ENCODE results near the gene HS6ST1.

HS6ST1 gene

GRCh38 chr2:128343459-128343858 is 24.8 kb upstream of the HS6ST1 start:
- Histone ChIP-seq H2AK5ac (ENCODE audit: low read length, severe bottlenecking) (no peak overlapping the region), H3K4me1 (ENCODE audit: control insufficient read depth, insufficient read depth, low read depth, low read length) (peaks cover 13% of the 10 kb centered on the region), H3K4ac (ENCODE audit: low read depth in 1 of 2, low read length in 2 of 2) (no peak overlapping the region), H3K4me2 (ENCODE audit: low read length, poor library complexity, severe bottlenecking) (no peak overlapping the region), H3K9me3 (ENCODE audit: control insufficient read depth, low read length) (no peaks in the 10 kb centered on the region), H3K36me3 (ENCODE audit: control insufficient read depth in 1 of 2, insufficient read depth in 2 of 2, low read depth in 1 of 2, low read length in 2 of 2) (peaks cover 0 to 2% of the 10 kb centered on the region in 2 experiments), H3K9ac (ENCODE audit: low read length) (no peak overlapping the region), H3K27me3 (ENCODE audit: control insufficient read depth in 1 of 2, insufficient read depth in 1 of 2, low read length in 2 of 2) (no peaks in the 10 kb centered on the region), H3K23ac (ENCODE audit: low read length in 2 of 2) (no peak overlapping the region), H2AFZ (ENCODE audit: low read depth, low read length) (no peak overlapping the region), H3K14ac (ENCODE audit: low read length in 2 of 2) (no peak overlapping the region), H3K18ac (ENCODE audit: low read depth in 1 of 2, low read length in 2 of 2) (no peak overlapping the region), H2BK15ac (ENCODE audit: low read depth, poor library complexity, severe bottlenecking) (no peak overlapping the region), H2BK12ac (ENCODE audit: low read length in 2 of 2) (no peak overlapping the region), H3K4me3 (ENCODE audit: insufficient read depth in 1 of 2, low read depth in 1 of 2, low read length in 2 of 2) (no peak overlapping the region), H3K27ac (ENCODE audit: low read length, poor library complexity, severe bottlenecking) (no peak overlapping the region), H2BK5ac (ENCODE audit: low read depth, low read length, poor library complexity, severe bottlenecking) (no peak overlapping the region), H2BK120ac (ENCODE audit: low read depth, low read length) (no peak overlapping the region), H4K8ac (ENCODE audit: low read length) (no peak overlapping the region), H3K79me1 (replicated peaks; ENCODE audit: low read length, poor library complexity, severe bottlenecking) (no peaks in the 10 kb centered on the region), H4K91ac (ENCODE audit: low read length) (no peak overlapping the region)
- WGBS, result 96% methylated on average over 1 of the region's 1 CpG
- no peak for DNase-seq

DNA sequence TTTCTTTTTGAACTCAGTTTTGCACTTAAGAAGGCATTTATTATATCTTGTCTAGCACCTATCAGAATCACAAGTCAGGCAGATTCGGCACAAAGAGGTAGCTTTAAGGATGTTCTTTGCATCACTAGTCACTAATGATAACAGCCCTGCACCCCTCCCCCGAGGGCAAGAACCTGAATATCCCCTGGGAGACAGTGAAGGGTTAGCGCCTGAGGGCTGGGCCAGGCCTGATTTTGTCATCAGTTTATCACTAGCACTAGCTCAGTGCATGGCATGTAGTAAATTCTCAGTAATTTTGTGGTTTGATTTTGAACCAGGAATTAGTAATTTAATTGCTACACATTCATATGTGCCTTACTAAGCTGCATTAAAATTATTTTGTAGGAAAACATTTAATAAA is 23.9 kb upstream of the HS6ST1 start:
- H3K4me2 ChIP-seq (ENCODE audit: low read length, poor library complexity, severe bottlenecking), result no peak overlapping the region
- no peak overlapping the region for H2BK5ac ChIP-seq (ENCODE audit: low read depth, low read length, poor library complexity, severe bottlenecking)
- no peak overlapping the region for H2BK15ac ChIP-seq (ENCODE audit: low read depth, poor library complexity, severe bottlenecking)
- H2AK5ac ChIP-seq (ENCODE audit: low read length, severe bottlenecking), result no peak overlapping the region
- peaks cover 6% of the 10 kb centered on the region for H3K9me3 ChIP-seq (ENCODE audit: control insufficient read depth, low read length)
- H3K27me3 ChIP-seq (ENCODE audit: control insufficient read depth in 1 of 2, insufficient read depth in 1 of 2, low read length in 2 of 2), result no peaks in the 10 kb centered on the region
- peaks cover 0 to 2% of the 10 kb centered on the region in 2 experiments for H3K36me3 ChIP-seq (ENCODE audit: control insufficient read depth in 1 of 2, insufficient read depth in 2 of 2, low read depth in 1 of 2, low read length in 2 of 2)
- no peak overlapping the region for H3K23ac ChIP-seq (ENCODE audit: low read length in 2 of 2)
- no peak overlapping the region for H4K8ac ChIP-seq (ENCODE audit: low read length)
- WGBS, result 75% methylated on average over 3 of the region's 3 CpGs
- H3K9ac ChIP-seq (ENCODE audit: low read length), result no peak overlapping the region
- no peak overlapping the region for H2BK12ac ChIP-seq (ENCODE audit: low read length in 2 of 2)
- H3K4me3 ChIP-seq (ENCODE audit: insufficient read depth in 1 of 2, low read depth in 1 of 2, low read length in 2 of 2), result no peak overlapping the region
- no peak overlapping the region for H3K18ac ChIP-seq (ENCODE audit: low read depth in 1 of 2, low read length in 2 of 2)
- no peak overlapping the region for H3K14ac ChIP-seq (ENCODE audit: low read length in 2 of 2)
- no peak overlapping the region for H2BK120ac ChIP-seq (ENCODE audit: low read depth, low read length)
- no peak overlapping the region for H4K91ac ChIP-seq (ENCODE audit: low read length)
- no peak for DNase-seq
- H2AFZ ChIP-seq (ENCODE audit: low read depth, low read length), result no peak overlapping the region
- H3K27ac ChIP-seq (ENCODE audit: low read length, poor library complexity, severe bottlenecking), result no peak overlapping the region
- no peak overlapping the region for H3K4ac ChIP-seq (ENCODE audit: low read depth in 1 of 2, low read length in 2 of 2)
- no peaks in the 10 kb centered on the region for H3K79me1 ChIP-seq (replicated peaks; ENCODE audit: low read length, poor library complexity, severe bottlenecking)
- peaks cover 7% of the 10 kb centered on the region for H3K4me1 ChIP-seq (ENCODE audit: control insufficient read depth, insufficient read depth, low read depth, low read length)

- H3K27me3 ChIP-seq (ENCODE audit: control insufficient read depth in 1 of 2, insufficient read depth in 1 of 2, low read length in 2 of 2), result no peaks in the 10 kb centered on the region
- no peak overlapping the region for H2BK15ac ChIP-seq (ENCODE audit: low read depth, poor library complexity, severe bottlenecking)
- H2BK5ac ChIP-seq (ENCODE audit: low read depth, low read length, poor library complexity, severe bottlenecking), result no peak overlapping the region
- H2AFZ ChIP-seq (ENCODE audit: low read depth, low read length), result no peak overlapping the region
- no peak overlapping the region for H3K23ac ChIP-seq (ENCODE audit: low read length in 2 of 2)
- no peaks in the 10 kb centered on the region for H3K79me1 ChIP-seq (replicated peaks; ENCODE audit: low read length, poor library complexity, severe bottlenecking)
- no peak overlapping the region for H3K4me3 ChIP-seq (ENCODE audit: insufficient read depth in 1 of 2, low read depth in 1 of 2, low read length in 2 of 2)
- no peak overlapping the region for H3K18ac ChIP-seq (ENCODE audit: low read depth in 1 of 2, low read length in 2 of 2)
- no peak overlapping the region for H3K27ac ChIP-seq (ENCODE audit: low read length, poor library complexity, severe bottlenecking)
- H3K4ac ChIP-seq (ENCODE audit: low read depth in 1 of 2, low read length in 2 of 2), result no peak overlapping the region
- H4K8ac ChIP-seq (ENCODE audit: low read length), result no peak overlapping the region
- H3K36me3 ChIP-seq (ENCODE audit: control insufficient read depth in 1 of 2, insufficient read depth in 2 of 2, low read depth in 1 of 2, low read length in 2 of 2), result peaks cover 0 to 2% of the 10 kb centered on the region in 2 experiments
- no peak overlapping the region for H3K14ac ChIP-seq (ENCODE audit: low read length in 2 of 2)
- H2AK5ac ChIP-seq (ENCODE audit: low read length, severe bottlenecking), result no peak overlapping the region
- no peak for DNase-seq
- WGBS, result 90% methylated on average over 2 of the region's 3 CpGs
- H4K91ac ChIP-seq (ENCODE audit: low read length), result no peak overlapping the region
- no peak overlapping the region for H2BK12ac ChIP-seq (ENCODE audit: low read length in 2 of 2)
- no peaks in the 10 kb centered on the region for H3K4me1 ChIP-seq (ENCODE audit: control insufficient read depth, insufficient read depth, low read depth, low read length)
- H3K9me3 ChIP-seq (ENCODE audit: control insufficient read depth, low read length), result peaks cover 13% of the 10 kb centered on the region
- H3K9ac ChIP-seq (ENCODE audit: low read length), result no peak overlapping the region
- H3K4me2 ChIP-seq (ENCODE audit: low read length, poor library complexity, severe bottlenecking), result no peak overlapping the region
- H2BK120ac ChIP-seq (ENCODE audit: low read depth, low read length), result no peak overlapping the region
Measured at GRCh38 chr2:128341621-128342020, 23.0 kb upstream of the HS6ST1 start.

DNA sequence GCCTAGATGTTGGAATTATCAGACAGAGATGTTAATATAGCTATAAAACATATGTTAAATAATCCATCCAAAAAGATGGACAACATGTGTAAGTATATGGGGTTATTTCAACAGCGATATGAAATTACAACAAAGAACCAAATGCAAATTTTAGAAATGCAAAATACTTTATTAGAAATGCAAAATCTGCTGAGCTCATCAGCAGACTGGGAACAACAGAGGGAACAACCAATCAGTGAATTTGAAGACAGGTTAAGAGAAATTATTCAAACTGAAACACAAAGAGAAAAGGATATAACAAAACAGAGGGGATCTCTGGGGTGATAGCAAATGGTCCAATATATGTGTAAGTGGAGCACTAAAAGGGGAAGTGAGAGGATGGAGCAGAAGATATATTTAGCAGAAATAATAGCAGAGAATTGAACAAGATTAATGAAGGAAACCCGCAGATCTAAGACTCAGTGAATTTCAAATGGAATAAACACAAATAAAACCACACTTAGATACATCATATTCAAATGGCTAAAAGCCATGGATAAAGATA is 13.5 kb upstream of the HS6ST1 start:
- no peak overlapping the region for H3K4ac ChIP-seq (ENCODE audit: low read depth in 1 of 2, low read length in 2 of 2)
- no peaks in the 10 kb centered on the region for H3K27me3 ChIP-seq (ENCODE audit: control insufficient read depth in 1 of 2, insufficient read depth in 1 of 2, low read length in 2 of 2)
- no peak overlapping the region for H3K9ac ChIP-seq (ENCODE audit: low read length)
- H4K91ac ChIP-seq (ENCODE audit: low read length), result no peak overlapping the region
- H2BK12ac ChIP-seq (ENCODE audit: low read length in 2 of 2), result no peak overlapping the region
- H2AFZ ChIP-seq (ENCODE audit: low read depth, low read length), result no peak overlapping the region
- H3K14ac ChIP-seq (ENCODE audit: low read length in 2 of 2), result no peak overlapping the region
- DNase-seq, result no peak
- no peak overlapping the region for H2BK15ac ChIP-seq (ENCODE audit: low read depth, poor library complexity, severe bottlenecking)
- no peak overlapping the region for H2AK5ac ChIP-seq (ENCODE audit: low read length, severe bottlenecking)
- no peak overlapping the region for H3K4me2 ChIP-seq (ENCODE audit: low read length, poor library complexity, severe bottlenecking)
- no peak overlapping the region for H3K4me3 ChIP-seq (ENCODE audit: insufficient read depth in 1 of 2, low read depth in 1 of 2, low read length in 2 of 2)
- no peaks in the 10 kb centered on the region for H3K4me1 ChIP-seq (ENCODE audit: control insufficient read depth, insufficient read depth, low read depth, low read length)
- H2BK120ac ChIP-seq (ENCODE audit: low read depth, low read length), result no peak overlapping the region
- no peaks in the 10 kb centered on the region for H3K79me1 ChIP-seq (replicated peaks; ENCODE audit: low read length, poor library complexity, severe bottlenecking)
- WGBS, result no CpG with 5 or more reads among the region's 2 CpGs
- no peaks in the 10 kb centered on the region for H3K36me3 ChIP-seq (ENCODE audit: control insufficient read depth in 1 of 2, insufficient read depth in 2 of 2, low read depth in 1 of 2, low read length in 2 of 2)
- H4K8ac ChIP-seq (ENCODE audit: low read length), result no peak overlapping the region
- H2BK5ac ChIP-seq (ENCODE audit: low read depth, low read length, poor library complexity, severe bottlenecking), result no peak overlapping the region
- H3K23ac ChIP-seq (ENCODE audit: low read length in 2 of 2), result no peak overlapping the region
- H3K18ac ChIP-seq (ENCODE audit: low read depth in 1 of 2, low read length in 2 of 2), result no peak overlapping the region
- no peak overlapping the region for H3K27ac ChIP-seq (ENCODE audit: low read length, poor library complexity, severe bottlenecking)
- H3K9me3 ChIP-seq (ENCODE audit: control insufficient read depth, low read length), result peaks cover 48% of the 10 kb centered on the region
